Measurements from ENCODE around the gene HSD3B7.

Gene HSD3B7

DNA sequence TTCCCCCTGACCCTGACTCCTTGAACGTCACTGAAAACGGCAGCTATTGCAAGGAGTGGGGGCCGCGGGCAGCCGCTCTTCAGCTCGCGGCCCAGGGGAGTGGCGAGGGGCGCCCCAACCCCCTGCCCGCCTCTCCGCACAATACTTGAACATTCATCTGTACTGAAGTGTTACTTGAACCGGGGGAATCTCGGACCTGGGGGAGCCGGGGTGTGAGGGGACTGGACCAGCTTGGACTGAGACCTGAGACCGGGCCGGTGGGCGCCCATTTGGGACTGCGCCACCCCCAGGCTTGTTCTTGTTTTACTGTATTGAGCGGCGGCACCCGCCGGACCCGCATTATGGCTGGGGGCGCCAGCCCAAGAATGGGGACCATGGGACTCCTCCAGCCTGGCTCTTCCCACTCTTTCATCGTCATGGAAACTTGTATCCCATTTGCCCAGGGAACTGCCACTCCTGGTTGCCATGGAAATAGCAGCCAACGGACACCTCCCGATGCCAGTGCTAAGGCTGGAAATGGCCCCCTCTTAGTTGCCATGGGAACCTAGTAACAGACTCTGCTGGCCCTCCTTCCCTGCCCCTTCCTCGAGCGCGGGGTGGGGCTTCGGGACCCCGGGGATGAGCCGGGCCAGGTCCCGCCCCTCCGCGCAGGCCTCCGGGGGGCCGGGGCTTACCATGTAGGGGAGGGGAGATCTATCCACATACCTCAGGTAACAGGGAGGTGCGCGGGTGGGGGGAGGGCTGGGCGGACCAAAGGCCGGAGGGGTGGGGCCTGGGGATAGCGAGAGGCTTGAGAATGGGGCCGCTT is 36.9 kb upstream of the HSD3B7 start:
- Histone ChIP-seq H3K4me1 (ENCODE audit: control insufficient read depth, insufficient read depth, low read length) (no peaks in the 10 kb centered on the region), H3K36me3 (ENCODE audit: control insufficient read depth in 2 of 2, insufficient read depth in 1 of 2, low read length in 2 of 2) (peaks cover 20 to 35% of the 10 kb centered on the region in 2 experiments; a peak in 2 of 3 replicates), H3K4me3 (ENCODE audit: low read depth, low read length) (peak overlapping the region; percentile 69), H3K27ac (ENCODE audit: extremely low read depth, low read depth, low read length) (peak overlapping the region; percentile 45; the same call in 1 of the 2 replicates), H3K9me3 (ENCODE audit: control insufficient read depth, insufficient read depth, low read depth, low read length) (no peaks in the 10 kb centered on the region)
- CTCF ChIA-PET = interaction anchor here (0.6 to 0.7 kb wide), 3 partner anchors 13 to 38 kb away, joined by 3 to 6 read pairs (median 4); no protein-coding TSS in a partner anchor
- POLR2A ChIA-PET = no interaction called here
- TF ChIP-seq ZBTB10 (tag by site-specific recombination; IDR thresholded peaks at IDR 0.05) (no peak), ZNF341 (tag by site-specific recombination; IDR thresholded peaks at IDR 0.05; ENCODE audit: low read depth) (peak; percentile 87), ZNF121 (tag by site-specific recombination; IDR thresholded peaks at IDR 0.05) (no peak), ZFHX2 (tag by site-specific recombination; conservative IDR thresholded peaks at IDR 0.05) (no peak; the same call in 1 of the 2 replicates), ZNF214 (tag by site-specific recombination; IDR thresholded peaks at IDR 0.05; ENCODE audit: borderline replicate concordance) (no peak), GLIS1 (tag by site-specific recombination; IDR thresholded peaks at IDR 0.05) (peak; percentile 83), KLF9 (tag by site-specific recombination; IDR thresholded peaks at IDR 0.05; ENCODE audit: low read depth) (no peak), RBAK (tag by site-specific recombination; IDR thresholded peaks at IDR 0.05) (no peak), ZBTB21 (tag by site-specific recombination; IDR thresholded peaks at IDR 0.05) (no peak), KLF7 (tag by site-specific recombination; IDR thresholded peaks at IDR 0.05; ENCODE audit: borderline replicate concordance) (no peak), ZNF501 (tag by site-specific recombination; IDR thresholded peaks at IDR 0.05) (no peak), ZNF292 (tag by site-specific recombination; IDR thresholded peaks at IDR 0.05; ENCODE audit: borderline replicate concordance, low read depth) (no peak), ZNF629 (tag by site-specific recombination; IDR thresholded peaks at IDR 0.05) (no peak), MEIS1 (CRISPR knock-in tag; IDR thresholded peaks at IDR 0.05; ENCODE audit: borderline replicate concordance) (no peak), MYNN (tag by site-specific recombination; IDR thresholded peaks at IDR 0.05; ENCODE audit: borderline replicate concordance) (peak; percentile 70; the same call in 1 of the 2 replicates), IKZF3 (tag by site-specific recombination; IDR thresholded peaks at IDR 0.05) (peak; percentile 74), KLF17 (tag by site-specific recombination; IDR thresholded peaks at IDR 0.05) (no peak), OSR2 (tag by site-specific recombination; IDR thresholded peaks at IDR 0.05) (no peak), INSM2 (tag by site-specific recombination; IDR thresholded peaks at IDR 0.05) (no peak), SETDB1 (IDR thresholded peaks at IDR 0.05; ENCODE audit: insufficient read length, low read length) (no peak), SP2 (tag by site-specific recombination; IDR thresholded peaks at IDR 0.05) (peak; percentile 90), ZNF654 (tag by site-specific recombination; IDR thresholded peaks at IDR 0.05; ENCODE audit: low read depth) (no peak), SP3 (tag by site-specific recombination; IDR thresholded peaks at IDR 0.05) (peak; percentile 82), PATZ1 (tag by site-specific recombination; IDR thresholded peaks at IDR 0.05) (peak; percentile 90), ZFP37 (tag by site-specific recombination; IDR thresholded peaks at IDR 0.05) (no peak), BCL6B (tag by site-specific recombination; IDR thresholded peaks at IDR 0.05) (no peak), HOXA7 (CRISPR knock-in tag; IDR thresholded peaks at IDR 0.05; ENCODE audit: borderline replicate concordance) (no peak)
- TF ChIP-seq, protein P1, sequence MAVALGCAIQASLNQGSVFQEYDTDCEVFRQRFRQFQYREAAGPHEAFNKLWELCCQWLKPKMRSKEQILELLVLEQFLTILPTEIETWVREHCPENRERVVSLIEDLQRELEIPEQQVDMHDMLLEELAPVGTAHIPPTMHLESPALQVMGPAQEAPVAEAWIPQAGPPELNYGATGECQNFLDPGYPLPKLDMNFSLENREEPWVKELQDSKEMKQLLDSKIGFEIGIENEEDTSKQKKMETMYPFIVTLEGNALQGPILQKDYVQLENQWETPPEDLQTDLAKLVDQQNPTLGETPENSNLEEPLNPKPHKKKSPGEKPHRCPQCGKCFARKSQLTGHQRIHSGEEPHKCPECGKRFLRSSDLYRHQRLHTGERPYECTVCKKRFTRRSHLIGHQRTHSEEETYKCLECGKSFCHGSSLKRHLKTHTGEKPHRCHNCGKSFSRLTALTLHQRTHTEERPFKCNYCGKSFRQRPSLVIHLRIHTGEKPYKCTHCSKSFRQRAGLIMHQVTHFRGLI (tag by site-specific recombination; IDR thresholded peaks at IDR 0.05) = no peak
